Upper lobe of left lung (tissue), 6 donors: ENCODE measurements around the gene RYR3. TPM values are rescaled to one million over a fixed set of nuclear protein-coding genes. Genes with fewer than 3 reads are reported as not detected.

Experiments used
- ATAC-seq, 2 donors: fragments of 200-7000 bp; cut with Tn5 transposase; one replicate each; pipeline ENCODE4 v1.9.1; 2022; ENCODE audit warnings: mild to moderate bottlenecking in 2 of 2, moderate library complexity in 2 of 2; ENCODE audit not compliant: low FRiP score in 2 of 2
- DNase-seq, 2 donors: peaks; one replicate each; pipeline ENCODE4 v3.0.0-alpha.2; 2019 to 2020
- H3K27ac ChIP-seq, 4 donors: fragments of 200-600 bp; sonication (generic); one replicate each; pipeline ENCODE4 v1.5.1; 2016 to 2019
- H3K27me3 ChIP-seq, 4 donors: fragments of 200-600 bp; sonication (generic); one replicate each; pipeline ENCODE4 v1.5.1; 2017 to 2019
- H3K36me3 ChIP-seq, 4 donors: fragments of 200-600 bp; sonication (generic); one replicate each; pipeline ENCODE4 v1.5.1; 2016 to 2019
- H3K4me1 ChIP-seq, 4 donors: fragments of 200-600 bp; sonication (generic); one replicate each; pipeline ENCODE4 v1.5.1; 2018 to 2019
- H3K4me3 ChIP-seq, 4 donors: fragments of 200-600 bp; sonication (generic); one replicate each; pipeline ENCODE4 v1.5.1; 2017 to 2019; ENCODE audit warnings: mild to moderate bottlenecking in 2 of 4, moderate library complexity in 1 of 4
- H3K9me3 ChIP-seq, 4 donors: fragments of 200-600 bp; sonication (generic); one replicate each; pipeline ENCODE4 v1.5.1; 2018 to 2019
- EP300 ChIP-seq, 4 donors: sonication (generic); formaldehyde crosslinking; IDR thresholded peaks; one replicate each; pipeline ENCODE4 v1.5.1; 2017; ENCODE audit warnings: antibody characterized with exemption in 4 of 4, control low read depth in 2 of 4
- POLR2A ChIP-seq, 4 donors: fragments of 450-650 bp; IDR thresholded peaks; one replicate each; pipeline ENCODE4 v1.5.1; 2016 to 2017; ENCODE audit warnings: antibody characterized with exemption in 4 of 4, mild to moderate bottlenecking in 2 of 4
- POLR2AphosphoS5 ChIP-seq, 2 donors: sonication (generic); formaldehyde crosslinking; IDR thresholded peaks; one replicate each; pipeline ENCODE4 v1.5.1; 2017; ENCODE audit warnings: antibody characterized with exemption in 2 of 2
- WGBS, 2 donors: methylation state at CpG; one replicate each; pipeline ENCODE4 v1.1.5; 2017 to 2018; 5-methylcytosine and 5-hydroxymethylcytosine counted together
- total RNA-seq, 6 donors: library from RNA; depleted of rRNA in 4 of 6; stranded (reverse); fragments of >200 nt in 4 of 6; gene quantifications; one replicate each; pipeline versions ENCODE4 v1.1.0 to v1.2.1, GENCODE V29; 2016 to 2021
- TF ChIP-seq, protein P1 (sequence below), 6 experiments: fragments of 450-650 bp in 4 of 6; fragments of 200-600 bp in 2 of 6; sonication (generic) in 2 of 6; IDR thresholded peaks; one replicate each; pipeline ENCODE4 v1.5.1; 2016 to 2019; ENCODE audit warnings: antibody characterized with exemption in 6 of 6
- donor health status: DM: no; HTN: no; CAD: no; lungs with moderate emphysema.
- donor health status: DM: no; HTN: yes; CAD: no; lungs with severe emphysema.

RYR3 gene
- total RNA-seq, 6 donors from 2014 or later, result under 0.01 to 0.34 (median 0.15) TPM

DNA sequence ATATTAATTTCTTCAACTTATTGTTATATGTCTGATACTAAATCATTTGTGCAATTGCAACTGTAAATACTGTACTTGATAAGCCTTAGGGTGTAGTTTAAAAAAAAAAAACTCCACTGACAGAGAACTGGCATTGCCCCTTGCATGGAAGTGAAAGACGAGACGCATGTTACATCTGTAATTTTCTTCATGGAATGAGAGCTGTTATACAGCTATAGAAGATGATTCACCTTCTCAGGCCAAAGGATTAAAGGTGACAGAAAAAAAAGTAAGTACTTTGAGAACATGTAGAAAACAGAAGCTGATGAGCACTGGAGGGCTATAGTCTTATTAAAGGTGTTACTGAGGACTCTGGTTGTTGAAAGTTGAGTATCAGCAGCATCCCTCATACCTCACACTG, 16.1 kb downstream of the RYR3 start:
- DNase-seq, result no peak
- no peak for ATAC-seq
- Histone ChIP-seq H3K4me3 (no peak overlapping the region), H3K36me3 (no peaks in the 10 kb centered on the region), H3K4me1 (no peaks in the 10 kb centered on the region), H3K27me3 (no peaks in the 10 kb centered on the region), H3K27ac (no peak overlapping the region), H3K9me3 (no peaks in the 10 kb centered on the region)
- WGBS, 2 donors, result 92 to 97% methylated on average over 2 of the region's 2 CpGs
- no peak for TF ChIP-seq POLR2AphosphoS5 (IDR thresholded peaks at IDR 0.05)

DNA sequence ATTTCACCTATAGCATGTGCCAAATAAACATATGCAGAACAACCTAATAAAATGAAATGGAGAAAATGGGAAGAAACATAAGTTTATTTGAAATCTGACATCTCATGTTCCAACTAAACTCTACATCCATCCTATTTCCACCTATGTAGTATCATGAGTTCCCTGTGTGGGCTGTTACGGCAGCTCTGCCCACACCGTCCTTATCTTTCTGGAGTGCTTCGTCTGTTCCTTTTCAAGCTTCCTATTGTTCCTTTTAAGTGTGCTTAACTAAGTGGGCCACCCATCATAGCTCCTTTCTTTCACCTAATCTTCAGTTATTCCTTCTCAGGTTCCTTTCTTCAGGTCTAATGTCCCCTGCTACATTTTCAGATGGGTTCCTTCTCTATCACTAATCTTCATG, 17.3 kb downstream of the RYR3 start:
- Histone ChIP-seq H3K27ac (no peak overlapping the region), H3K4me1 (no peaks in the 10 kb centered on the region), H3K4me3 (no peak overlapping the region), H3K27me3 (no peaks in the 10 kb centered on the region), H3K36me3 (no peaks in the 10 kb centered on the region), H3K9me3 (no peaks in the 10 kb centered on the region)
- no peak for DNase-seq
- TF ChIP-seq POLR2A (IDR thresholded peaks at IDR 0.05) (no peak), EP300 (IDR thresholded peaks at IDR 0.05) (no peak), POLR2AphosphoS5 (IDR thresholded peaks at IDR 0.05) (no peak)
- TF ChIP-seq, protein P1, sequence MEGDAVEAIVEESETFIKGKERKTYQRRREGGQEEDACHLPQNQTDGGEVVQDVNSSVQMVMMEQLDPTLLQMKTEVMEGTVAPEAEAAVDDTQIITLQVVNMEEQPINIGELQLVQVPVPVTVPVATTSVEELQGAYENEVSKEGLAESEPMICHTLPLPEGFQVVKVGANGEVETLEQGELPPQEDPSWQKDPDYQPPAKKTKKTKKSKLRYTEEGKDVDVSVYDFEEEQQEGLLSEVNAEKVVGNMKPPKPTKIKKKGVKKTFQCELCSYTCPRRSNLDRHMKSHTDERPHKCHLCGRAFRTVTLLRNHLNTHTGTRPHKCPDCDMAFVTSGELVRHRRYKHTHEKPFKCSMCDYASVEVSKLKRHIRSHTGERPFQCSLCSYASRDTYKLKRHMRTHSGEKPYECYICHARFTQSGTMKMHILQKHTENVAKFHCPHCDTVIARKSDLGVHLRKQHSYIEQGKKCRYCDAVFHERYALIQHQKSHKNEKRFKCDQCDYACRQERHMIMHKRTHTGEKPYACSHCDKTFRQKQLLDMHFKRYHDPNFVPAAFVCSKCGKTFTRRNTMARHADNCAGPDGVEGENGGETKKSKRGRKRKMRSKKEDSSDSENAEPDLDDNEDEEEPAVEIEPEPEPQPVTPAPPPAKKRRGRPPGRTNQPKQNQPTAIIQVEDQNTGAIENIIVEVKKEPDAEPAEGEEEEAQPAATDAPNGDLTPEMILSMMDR (IDR thresholded peaks at IDR 0.05), result no peak
- 60 to 65% methylated on average over 3 of the region's 3 CpGs for WGBS, 2 donors
- ATAC-seq, result no peak

DNA sequence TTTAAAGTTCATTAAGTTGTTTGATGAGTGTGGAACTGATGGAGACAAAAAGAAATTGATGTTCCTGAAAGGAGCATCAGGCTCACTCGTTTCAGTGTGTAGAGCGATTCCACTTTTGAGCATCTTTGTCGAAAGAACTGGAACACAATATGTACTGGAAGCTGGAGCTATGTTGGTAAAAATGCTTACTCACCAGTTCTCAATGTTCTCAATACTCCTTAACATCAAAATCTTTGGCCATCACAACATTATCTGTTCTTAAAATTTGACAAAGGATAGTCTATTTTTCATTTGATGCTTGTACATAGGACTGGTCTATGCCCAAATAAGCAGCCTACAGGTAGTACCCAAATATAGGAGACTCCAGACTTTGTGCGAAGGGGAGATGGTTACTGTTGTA, 18.7 kb downstream of the RYR3 start:
- H3K9me3 ChIP-seq, result no peaks in the 10 kb centered on the region
- no peaks in the 10 kb centered on the region for H3K36me3 ChIP-seq
- WGBS, 2 donors, result 90 to 92% methylated on average over 4 of the region's 4 CpGs
- H3K27ac ChIP-seq, result no peak overlapping the region
- ATAC-seq (no peak), DNase-seq (no peak)
- H3K27me3 ChIP-seq, result no peaks in the 10 kb centered on the region
- TF ChIP-seq, protein P1 (IDR thresholded peaks at IDR 0.05), result no peak
- no peak for TF ChIP-seq EP300 (IDR thresholded peaks at IDR 0.05)
- no peak for TF ChIP-seq POLR2AphosphoS5 (IDR thresholded peaks at IDR 0.05)
- TF ChIP-seq POLR2A (IDR thresholded peaks at IDR 0.05), result no peak
- H3K4me3 ChIP-seq, result no peak overlapping the region
- H3K4me1 ChIP-seq, result no peaks in the 10 kb centered on the region

DNA sequence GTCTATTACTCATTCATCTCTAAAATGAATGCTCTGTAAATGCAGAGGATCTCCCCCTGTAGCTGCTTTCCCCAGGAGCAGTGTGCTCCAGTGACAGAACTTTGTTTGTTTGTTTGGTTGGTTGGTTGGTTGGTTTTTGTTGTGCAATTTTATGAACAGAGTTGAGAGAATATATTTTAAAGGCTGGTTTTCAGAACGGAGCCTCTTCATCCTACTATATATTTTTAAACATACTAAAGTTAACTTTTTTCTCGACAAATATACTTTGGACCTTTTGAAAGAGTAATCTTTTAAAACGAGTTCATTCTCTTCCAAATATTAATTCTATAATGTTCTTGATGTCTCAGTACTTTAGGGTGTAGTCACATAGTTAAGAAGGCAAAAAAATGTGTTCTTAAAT, 20.2 kb downstream of the RYR3 start:
- no peaks in the 10 kb centered on the region for H3K27me3 ChIP-seq
- WGBS, 2 donors, result 69 to 72% methylated on average over 3 of the region's 3 CpGs
- H3K4me3 ChIP-seq, result no peak overlapping the region
- DNase-seq (no peak), ATAC-seq (no peak)
- TF ChIP-seq POLR2AphosphoS5 (IDR thresholded peaks at IDR 0.05) (no peak), POLR2A (IDR thresholded peaks at IDR 0.05) (no peak), EP300 (IDR thresholded peaks at IDR 0.05) (no peak)
- TF ChIP-seq, protein P1 (IDR thresholded peaks at IDR 0.05), result no peak
- no peaks in the 10 kb centered on the region for H3K9me3 ChIP-seq
- H3K27ac ChIP-seq, result no peak overlapping the region
- no peaks in the 10 kb centered on the region for H3K4me1 ChIP-seq
- no peaks in the 10 kb centered on the region for H3K36me3 ChIP-seq

DNA sequence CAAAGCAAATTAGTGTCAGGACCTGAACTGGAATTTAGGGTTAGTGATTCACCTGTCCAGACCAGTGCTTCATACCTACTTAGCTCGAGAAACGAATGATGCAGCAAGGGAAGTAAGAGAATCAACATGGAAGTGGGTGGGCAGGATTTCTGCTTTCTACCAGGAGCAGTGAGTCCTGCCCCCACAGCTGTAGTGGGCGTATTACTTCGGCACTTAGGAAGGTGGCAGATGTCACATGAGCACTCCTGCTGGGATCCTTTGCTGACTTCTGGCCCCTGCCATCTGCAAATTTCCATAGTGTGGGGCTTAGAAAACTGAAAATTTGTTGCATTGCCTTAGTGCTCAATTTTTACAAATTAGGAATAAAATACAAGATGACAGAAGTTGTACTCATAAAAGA, 31.2 kb downstream of the RYR3 start:
- Histone ChIP-seq H3K9me3 (no peaks in the 10 kb centered on the region), H3K27me3 (no peaks in the 10 kb centered on the region), H3K27ac (no peak overlapping the region), H3K4me1 (no peaks in the 10 kb centered on the region), H3K36me3 (no peaks in the 10 kb centered on the region), H3K4me3 (no peak overlapping the region)
- TF ChIP-seq POLR2A (IDR thresholded peaks at IDR 0.05) (no peak), EP300 (IDR thresholded peaks at IDR 0.05) (no peak), POLR2AphosphoS5 (IDR thresholded peaks at IDR 0.05) (no peak)
- TF ChIP-seq, protein P1 (IDR thresholded peaks at IDR 0.05), result no peak
- no peak for DNase-seq
- no peak for ATAC-seq
- 39 to 56% methylated on average over 4 of the region's 4 CpGs for WGBS, 2 donors
